Embryonic facial prominence (tissue), 1 donor: ENCODE measurements around the gene NADSYN1.

Experiments
- DNase-seq: peaks from one replicate; pipeline ENCODE4 v3.0.0-alpha.2; 2016; ENCODE audit errors: extremely low spot score

NADSYN1 gene

DNA sequence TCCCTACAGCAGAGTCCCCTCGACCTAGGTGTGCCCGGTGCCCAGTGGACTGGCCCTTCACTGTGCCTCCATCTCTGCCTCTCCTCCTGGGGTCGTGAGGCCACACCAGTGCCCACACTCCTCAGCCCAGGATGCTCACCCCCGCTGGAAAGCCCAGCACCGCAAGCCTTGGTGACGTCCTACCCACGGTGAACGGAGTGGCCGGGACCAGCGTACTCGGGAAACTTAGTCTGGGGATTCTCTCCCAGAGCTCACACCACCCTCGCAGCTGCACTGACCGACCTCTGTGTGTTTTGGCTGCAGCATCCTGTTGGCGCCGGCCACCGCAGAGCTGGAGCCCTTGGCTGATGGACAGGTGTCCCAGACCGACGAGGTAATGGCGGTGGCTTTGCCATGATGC is 38.5 kb downstream of the NADSYN1 start:
- no peak for DNase-seq

DNA sequence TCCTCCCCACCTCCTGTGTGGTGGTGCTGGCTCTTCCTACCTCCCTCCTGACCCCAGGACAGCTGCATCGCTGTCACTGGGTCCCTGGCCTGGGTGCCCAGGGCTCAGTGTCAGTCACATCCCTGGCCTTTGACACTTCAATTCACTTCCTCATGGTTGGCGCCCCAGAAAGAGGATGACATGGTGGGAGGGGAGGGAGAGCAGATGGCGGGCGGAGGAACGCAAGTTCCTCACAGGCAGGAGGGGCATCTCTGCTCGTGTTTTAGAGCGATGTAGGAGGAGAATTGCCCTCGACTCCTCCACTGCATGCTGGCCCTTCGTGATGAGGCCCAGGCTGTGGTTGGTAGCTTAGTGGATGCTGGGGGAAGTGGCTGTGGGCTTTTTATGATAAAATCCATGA is 38.9 kb downstream of the NADSYN1 start:
- DNase-seq, result no peak

DNA sequence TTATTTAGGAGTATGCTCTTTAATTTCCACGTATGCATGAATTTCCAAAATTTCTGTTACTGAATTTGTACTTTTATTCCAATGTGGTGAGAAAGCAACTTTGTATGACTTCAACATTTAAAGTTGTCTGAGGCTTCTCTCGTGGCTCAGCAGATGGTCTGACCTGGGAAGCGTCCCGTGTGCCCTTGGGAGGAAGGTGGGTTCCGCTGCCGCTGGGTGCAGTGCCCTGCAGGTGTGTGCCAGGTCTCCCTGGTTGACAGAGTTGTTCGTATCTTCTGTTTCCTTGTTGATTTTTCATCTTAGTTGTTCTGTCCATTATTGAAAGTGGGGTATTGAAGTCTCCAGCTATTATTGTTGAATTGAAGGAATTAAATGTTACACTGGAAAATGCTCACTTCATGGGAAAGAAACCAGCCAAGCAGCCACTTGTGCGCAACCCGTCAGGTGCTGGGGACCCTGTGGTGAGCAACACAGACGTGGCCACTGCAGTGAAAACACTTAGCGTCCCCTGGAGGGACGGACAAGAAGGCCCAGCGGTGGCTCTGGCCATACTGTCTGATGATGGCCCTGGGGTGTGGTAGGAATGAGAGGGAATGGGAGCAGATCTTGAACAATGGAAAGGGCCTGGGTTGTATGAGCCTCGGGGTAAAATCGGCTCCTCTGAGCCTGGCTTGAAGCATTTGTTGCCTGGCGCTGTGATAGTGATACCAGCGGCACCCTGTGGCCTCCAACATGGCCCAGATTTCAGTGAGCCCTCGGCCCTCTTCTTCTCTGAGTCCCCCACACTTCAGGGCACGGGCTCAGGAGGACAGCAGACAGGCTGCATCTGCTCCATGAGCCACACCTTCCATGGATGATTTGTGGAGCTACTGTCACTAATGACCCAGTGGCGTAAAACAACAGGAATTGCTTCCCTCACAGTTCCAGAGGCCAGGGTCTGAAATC is 42.6 kb downstream of the NADSYN1 start:
- no peak for DNase-seq

DNA sequence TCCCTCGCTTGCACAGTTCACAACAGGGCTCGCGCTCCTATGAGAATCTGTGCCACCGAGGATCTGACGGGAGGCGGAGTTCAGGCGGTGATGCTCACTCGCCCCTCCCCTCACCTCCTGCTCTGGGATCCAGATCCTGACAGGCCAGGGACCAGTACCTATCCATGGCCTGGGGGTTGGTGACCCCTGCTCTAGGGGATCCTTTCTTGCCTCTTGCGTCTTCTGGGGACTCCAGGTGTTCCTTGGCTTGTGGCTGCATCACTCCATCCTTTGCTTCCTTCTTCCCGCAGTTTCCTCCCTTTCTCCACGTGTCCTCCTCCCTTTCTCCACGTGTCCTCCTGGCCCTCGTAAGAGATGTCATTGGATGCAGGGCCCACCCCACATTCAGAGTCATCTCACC is 43.4 kb downstream of the NADSYN1 start:
- no peak for DNase-seq

DNA sequence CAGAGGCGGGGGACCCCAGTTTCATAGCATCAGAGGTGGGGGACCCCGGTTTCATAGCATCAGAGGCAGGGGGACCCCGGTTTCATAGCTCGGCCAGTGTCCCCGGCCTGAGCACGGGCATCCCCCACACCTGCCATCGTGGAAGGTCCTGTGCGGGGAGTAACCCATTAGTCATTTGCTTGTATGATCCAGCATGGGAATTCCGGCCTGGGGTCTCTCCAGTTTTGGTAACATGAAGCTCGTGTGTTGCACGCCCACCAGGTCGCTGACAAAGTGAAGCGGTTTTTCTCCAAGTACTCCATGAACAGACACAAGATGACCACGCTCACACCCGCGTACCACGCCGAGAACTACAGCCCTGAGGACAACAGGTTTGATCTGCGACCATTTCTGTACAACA is 45.1 kb downstream of the NADSYN1 start:
- no peak for DNase-seq

DNA sequence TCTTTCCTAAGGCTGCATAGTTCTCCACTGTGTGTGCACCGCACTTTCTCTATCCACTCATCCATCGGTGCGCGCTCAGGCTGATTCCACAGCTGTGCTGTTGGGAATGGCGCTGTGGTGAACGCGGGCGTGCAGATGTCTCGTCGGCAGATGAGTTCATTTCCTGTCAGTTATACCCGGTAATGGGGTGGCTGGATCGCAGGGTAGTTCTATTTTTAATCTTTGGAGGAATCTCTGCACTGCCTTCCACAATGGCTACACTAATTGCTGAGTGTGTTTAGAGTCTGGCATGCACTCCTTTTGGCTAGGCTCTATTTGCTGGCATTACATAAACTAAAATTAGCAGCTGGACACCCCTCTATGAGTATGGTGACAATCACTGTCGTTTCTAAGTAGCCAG is 46.1 kb downstream of the NADSYN1 start:
- DNase-seq, result no peak

DNA sequence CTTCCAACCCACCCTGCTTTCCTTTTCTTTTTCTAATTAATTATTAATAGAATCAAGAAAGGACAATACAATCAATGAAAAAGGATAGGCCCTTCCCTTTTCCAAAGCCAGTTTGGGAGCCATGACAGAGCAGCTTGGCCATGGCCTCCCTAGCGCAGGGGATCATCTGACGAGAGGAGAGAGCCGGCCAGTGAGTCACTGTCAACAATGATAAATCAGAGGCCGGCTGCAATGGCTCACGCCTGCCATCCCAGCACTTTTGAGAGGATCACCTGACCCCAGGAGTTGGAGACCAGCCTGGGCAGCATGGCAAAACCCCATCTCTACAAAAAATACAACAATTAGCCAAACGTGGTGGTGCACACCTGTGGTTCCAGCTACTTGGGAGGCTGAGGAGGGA is 46.5 kb downstream of the NADSYN1 start:
- DNase-seq, result no peak

DNA sequence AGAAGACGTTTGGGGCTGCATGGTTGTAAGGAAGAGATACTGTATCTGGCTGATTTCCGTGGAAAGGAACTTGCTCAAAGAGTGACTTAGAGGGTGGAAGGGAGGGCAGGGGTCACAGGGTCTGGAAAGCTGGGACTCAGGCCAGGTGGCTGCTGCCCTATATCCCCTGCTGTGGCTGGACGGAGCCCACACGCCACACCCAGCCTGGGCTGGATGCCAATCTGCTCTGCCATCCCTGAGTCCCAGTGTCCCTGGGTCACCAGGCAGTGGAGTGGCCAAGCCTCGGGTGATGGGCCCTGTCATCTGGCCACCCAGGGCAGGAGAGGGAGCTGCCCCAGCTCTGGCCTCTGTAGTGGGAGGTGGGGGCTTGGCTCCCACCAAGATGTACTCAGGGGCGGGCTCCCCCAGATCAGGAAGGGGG is 47.6 kb downstream of the NADSYN1 start:
- DNase-seq, result no peak

DNA sequence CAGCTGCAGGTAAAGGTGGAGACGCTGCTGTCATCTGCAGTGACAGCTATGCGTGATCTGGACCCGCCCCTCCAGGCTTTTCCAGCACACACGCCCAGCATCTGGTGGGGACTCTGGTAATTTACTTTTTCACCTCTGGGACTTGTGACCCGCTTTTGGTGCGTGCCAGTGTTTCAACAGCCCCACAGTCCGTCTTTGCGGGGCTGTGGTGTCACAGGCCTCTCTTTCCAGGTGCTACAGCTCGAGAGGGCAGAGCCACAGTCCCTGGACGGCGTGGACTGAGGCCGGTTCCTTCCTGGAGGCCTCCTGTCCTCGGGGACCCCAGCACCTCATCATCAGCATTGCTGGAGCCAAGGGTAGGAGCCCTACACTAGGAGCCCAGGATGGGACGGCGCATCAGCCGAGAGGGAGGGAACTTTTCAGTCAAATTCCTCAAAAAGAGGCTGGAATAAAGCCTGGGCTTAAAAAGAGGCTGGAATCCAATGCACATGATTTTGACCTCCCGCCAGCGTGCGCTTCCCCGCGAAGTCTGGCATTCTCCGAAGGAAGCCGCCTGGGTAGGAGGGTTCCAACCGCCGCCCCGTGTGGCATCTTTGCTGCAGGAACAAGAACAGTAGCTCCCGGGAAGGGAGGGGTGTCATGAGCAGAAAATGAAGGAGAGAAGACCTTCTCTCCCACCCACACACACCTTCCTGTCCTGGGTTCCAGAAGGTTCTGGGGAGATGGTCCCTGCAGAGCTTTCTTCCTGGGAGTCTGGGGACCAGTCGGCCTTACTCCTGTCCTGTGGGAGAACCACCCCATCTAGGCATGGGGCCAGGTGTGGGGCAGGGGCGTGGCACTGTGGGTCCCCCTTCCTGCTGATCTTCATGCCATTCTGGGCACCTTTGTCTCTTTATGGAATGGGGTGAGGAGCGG is 48.3 kb downstream of the NADSYN1 start:
- DNase-seq, result no peak

DNA sequence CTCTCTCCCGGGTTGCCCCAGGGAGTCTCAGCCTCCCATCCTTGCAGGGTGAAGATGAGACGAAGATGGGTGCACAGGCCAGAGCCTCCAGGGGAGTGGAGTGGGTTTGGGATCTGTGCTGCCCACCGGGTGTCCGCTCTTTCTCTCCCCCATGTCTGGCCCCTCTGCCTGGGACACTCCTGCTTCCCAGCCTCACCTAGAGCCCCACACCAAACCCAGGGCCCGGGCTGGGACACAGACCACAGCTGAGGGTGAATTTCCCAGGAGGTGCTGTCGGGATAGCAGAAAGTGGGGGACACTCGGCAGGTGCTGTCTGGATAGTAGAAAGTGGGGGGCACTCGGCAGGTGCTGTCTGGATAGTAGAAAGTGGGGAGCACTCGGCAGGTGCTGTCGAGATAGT is 49.0 kb downstream of the NADSYN1 start:
- DNase-seq, result no peak

DNA sequence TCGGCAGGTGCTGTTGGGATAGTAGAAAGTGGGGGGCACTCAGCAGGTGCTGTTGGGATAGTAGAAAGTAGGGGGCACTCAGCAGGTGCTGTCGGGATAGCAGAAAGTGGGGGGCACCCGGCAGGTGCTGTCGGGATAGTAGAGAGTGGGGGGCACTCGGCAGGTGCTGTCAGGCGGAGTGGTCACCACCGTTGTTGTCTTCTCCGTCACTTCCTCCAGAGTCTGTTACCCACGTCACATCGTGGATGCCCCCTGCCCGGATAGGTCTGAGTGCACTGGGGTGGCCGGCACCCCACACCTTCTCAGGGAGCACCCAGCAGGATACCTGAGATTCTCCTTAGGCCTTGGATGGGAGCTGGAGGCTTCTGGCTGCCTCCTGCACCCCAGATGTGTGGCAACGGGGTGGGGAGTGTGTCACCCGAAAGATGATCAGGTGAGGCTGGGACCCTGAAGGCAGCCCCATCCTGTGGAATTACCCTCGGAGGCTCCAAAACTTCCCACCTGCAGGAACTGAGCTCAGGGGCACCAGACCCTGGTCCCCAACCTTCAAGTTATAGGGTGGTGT is 50.0 kb downstream of the NADSYN1 start:
- DNase-seq, result no peak

DNA sequence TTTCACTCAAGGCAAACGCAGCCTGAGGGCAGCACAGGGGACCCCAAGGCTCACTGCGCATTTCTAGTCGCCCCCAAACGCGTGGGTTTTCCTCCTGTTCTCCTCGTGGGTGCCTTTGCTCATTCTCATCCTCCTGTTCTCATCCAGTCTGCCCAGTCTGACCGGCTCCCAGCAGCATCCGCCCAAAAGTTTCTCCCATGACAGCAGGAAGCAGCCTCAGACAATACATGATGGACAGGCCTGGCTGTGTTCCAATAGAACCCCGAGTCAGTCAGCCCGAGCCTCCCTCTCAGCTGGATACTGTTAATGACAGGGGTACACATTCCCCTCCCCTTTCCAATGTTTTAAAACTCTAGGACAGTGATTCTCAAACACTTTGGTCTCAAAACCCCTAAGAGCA is 51.5 kb downstream of the NADSYN1 start:
- no peak for DNase-seq

DNA sequence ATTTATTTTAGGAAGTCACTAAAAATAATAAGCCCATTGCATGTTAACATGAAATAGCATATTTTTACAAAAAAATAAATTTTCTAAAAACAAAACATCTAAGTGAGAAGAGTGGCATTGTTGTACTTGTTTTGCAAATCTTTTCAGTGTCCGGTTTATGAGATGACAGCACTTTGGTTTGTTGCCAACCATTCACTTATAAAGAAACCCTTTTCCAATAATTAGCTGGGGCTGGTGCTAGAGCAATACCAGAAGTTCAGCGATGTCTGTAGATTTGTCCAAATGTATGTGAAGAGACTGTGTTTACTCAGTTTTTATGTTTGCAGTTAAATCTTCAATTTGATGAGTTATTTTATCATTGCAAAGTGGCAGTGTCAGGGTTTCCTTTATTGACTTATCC is 52.0 kb downstream of the NADSYN1 start:
- DNase-seq, result no peak

DNA sequence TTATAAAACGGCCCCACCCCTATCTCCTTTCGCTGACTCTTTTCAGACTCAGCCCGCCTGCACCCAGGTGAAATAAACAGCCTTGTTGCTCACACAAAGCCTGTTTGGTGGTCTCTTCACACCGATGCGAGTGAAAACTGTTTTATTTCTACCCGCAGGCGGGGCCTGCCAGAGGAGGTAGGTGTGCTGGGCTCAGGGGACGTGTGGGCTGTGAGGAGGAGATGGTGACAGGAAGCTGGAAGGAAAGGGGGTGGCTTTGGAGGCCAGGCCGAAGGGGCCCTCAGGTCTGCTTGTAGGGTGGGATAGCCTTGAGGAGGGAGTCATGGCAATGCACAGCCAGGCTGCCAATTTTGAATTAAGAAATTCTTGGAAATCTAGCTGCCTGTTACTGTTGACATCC is 52.8 kb downstream of the NADSYN1 start:
- DNase-seq, result no peak

DNA sequence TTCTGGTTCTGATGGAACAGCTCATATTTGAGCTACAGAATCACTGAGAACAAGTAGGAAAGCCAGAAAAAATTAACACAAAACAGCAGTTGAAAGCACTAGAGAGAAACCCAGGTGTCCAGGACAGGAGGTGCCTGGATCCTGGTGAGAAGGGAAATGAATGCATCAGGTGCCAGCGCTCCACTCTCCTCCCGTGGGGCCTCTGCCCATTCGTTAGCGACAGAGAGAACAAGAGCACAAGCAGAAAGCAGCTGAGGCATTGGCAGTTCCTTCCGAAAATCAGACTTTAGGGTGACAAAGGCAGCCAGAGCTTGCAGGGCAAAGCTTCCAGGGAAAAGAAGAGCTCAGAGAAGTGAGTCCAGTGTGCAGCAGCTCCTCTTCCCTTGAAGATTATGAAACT is 54.1 kb downstream of the NADSYN1 start:
- DNase-seq, result no peak

DNA sequence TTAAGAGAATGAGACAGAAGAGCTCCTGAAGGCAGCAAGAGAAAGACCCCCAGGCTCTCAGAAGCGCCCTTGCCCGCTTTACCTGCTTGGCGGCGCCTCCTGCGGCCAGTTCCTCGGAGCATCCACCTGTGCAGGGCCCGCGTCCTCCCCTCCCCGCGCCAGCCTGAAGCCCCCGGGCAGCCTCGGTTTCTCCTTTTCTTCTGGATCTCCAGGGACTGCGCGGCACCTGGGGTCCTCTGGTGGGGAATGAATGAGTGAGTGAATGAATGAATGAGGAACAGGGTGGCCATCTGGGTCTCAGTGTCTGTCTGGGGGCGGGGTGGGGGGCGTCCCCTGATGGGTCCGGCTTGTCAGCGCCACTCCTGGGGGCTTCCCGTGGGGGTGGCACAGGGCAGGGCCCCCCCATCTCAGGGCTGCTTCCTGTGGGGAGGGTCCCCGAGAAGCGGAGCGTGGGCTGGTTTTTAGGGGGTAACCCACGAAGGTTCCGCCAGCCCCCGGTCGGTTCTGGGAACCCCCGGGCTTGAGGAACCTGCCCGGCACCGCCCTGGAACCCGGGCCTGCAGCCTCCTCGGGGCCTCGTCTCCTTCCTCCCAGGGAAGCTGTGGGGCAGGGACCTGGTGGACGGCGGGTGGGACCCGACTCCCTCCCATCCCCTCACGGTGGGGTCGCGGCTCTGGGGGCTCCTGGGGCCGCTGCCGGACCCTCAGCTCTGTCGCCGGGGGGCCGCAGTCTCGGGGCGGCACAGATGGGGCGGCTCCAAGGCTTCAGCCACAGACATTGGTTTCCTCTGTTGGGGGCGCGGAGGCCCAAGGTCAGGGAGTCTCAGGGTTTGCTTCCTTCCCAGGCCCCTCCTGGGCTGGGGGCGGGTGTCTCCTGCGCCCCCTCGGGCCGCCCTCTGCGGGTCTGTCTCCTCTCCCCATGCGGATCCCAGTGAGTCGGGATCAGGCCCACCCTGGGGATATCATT is 65.8 kb downstream of the NADSYN1 start:
- no peak for DNase-seq

DNA sequence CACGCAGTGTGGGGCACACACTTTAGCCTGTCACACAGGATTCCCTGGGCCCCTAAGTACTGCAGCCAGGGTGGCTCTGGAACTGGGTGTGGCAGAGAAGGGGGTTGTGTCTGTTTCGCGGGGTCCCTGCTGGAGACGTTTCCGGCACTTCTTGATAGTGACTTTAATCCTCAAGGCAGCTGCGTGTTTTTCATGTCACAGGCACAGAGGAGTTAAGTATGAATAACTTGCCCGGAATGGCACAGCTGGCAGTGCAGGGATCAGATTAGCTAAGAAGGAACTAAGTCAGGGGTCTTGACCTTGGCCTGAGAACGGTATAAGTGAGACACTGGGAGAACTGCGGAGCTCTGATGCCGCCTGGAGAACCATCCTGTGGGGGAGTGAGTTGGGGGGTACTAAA is 66.5 kb downstream of the NADSYN1 start:
- DNase-seq, result no peak

DNA sequence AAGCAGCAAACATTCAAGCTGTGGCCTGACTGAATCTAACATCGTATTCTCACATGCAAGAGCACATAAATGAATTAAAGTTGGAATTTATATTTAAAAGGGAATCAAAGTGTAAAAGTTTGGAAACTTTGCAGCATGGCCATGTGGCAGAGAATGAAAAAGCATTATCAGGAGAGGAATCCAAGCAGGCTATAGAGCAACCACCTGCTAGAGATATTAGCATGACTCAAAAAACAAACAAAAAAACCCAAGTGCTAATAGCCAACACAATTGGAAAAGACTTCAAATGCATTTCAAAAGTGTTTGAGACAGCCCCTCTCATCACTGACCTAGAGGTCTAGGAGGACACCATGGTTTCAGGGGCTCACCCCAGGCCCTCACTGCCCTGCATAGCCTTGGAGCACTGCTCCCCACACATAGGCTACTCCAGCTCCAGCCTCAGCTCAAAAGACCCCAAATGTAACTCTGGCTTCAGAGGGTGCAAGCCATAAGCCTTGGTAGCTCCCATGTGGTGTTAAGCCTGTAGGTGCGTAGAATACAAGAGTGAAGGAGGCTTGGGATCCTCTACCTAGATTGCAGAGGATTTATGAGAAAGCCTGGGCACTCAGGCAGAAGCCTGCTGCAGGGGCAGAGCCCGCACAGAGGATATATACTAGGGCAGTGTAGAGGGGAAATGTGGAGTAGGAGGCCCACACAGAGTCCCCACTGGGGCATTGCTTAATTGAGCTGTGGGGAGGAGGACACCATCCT is 72.4 kb downstream of the NADSYN1 start:
- DNase-seq, result no peak

DNA sequence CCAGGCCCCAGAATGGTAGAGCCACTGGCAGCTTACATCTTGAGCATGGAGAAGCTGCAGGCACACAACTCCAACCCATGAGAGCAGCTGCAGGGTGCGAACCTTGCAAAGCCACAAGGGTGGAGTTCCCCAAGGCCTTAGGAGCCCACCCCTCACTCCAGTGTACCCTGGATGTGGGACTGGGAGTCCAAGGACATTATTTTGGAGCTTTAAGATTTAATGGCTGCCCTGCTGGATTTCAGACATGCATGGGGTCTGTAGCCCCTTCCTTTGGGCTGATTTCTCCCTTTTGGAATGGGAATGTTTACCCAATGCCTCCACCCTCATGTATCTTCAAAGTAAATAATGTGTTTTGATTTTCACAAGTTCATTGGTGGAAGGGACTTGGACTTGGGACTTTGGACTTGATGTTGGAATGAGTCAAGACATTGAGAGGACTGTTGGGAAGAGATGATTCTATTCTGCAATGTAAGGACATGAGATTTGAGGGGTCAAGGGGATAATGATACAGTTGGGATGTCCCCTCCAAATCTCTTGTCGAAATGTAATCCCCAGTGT is 73.0 kb downstream of the NADSYN1 start:
- DNase-seq, result no peak
